ENCODE data around the gene OR2T5.
"Not testable (repeated sequence)": the region's sequence is repeated elsewhere in the genome, so short reads cannot be mapped to it uniquely, and the experiment has no call there.

OR2T5 gene

DNA sequence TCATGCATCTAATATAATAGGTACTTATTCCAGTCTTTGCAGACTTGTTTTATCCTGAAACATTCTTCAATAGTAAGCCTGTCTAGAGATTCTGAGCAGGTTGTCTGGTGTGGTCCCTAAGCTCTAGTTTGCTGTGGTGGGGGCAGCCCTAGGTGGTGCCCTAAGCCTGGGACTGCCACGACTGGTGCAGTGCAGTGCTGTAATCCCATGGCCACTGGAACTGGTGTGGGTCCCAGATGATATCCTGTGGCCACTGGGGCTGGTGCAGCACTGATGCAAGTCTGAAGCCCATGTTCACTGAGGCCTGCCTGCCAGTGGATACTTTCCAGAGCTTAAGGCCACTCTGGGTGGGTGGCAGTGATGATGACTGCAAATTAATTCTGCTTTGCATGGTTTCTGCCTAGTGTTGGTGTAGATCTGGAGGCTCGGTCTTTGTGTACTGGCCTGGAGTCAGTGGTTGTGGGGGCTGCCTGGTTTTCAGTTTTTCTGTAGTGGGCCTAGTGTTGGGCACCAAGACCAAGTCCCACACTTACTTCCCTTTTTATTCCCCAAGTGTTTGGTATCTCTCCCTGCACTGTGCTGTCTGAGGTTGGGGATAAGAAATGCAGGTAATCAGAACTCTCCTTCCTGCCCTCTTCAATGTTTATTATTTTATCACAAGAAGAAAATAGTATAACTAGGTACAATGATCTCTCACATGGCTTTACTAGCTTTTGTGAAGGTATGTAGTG lies 12.1 kb downstream of the OR2T5 start:
- DNase-seq (ENCODE audit: low read depth in 2 of 2) = not testable (repeated sequence)

DNA sequence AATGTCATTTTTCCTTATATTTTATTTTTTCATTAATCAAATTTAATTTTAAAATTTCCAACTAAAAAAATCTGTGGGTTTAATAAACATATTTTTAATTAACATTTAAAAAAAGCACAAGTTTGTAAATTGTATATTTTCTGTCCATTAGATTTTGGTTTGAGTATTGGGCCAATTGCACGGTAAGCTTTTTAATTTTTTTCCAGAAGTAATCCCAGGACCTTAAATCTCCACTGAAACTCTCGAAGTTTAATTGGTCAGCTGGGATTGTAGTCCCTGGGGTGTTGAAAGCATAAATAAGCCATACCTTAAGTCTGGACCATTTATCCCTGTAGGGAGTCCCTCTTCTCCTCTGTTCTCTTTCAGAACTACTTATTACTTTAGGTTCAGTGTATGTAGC lies 19.4 kb downstream of the OR2T5 start, which contains the start of gene OR2G6:
Gene OR2G6, plus strand, starts transcription at position 301 of the 400 bp plus-strand sequence. CDS start 13,574 bp downstream, outside the sequence.
- DNase-seq (ENCODE audit: low read depth in 2 of 2) = not testable (repeated sequence)

DNA sequence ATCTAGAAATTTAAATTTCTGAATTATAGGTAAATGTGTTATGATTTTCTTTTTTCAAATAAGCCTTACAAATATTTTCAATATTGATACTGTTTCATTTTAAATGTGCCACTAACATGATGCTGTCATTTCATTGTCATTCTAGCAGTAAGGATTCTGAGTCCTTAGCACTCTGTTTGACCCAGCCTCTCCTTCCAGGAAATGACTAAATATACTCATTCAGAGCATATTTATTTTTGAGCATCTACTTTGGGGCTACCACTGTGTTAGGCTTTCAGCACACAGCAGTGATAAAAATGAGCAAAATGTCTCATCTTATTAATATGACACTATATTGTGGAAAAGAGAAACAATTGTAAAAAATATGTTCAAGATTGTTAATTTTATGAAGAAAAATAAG lies 21.8 kb downstream of the OR2T5 start:
- DNase-seq (ENCODE audit: low read depth in 2 of 2) = not testable (repeated sequence)

DNA sequence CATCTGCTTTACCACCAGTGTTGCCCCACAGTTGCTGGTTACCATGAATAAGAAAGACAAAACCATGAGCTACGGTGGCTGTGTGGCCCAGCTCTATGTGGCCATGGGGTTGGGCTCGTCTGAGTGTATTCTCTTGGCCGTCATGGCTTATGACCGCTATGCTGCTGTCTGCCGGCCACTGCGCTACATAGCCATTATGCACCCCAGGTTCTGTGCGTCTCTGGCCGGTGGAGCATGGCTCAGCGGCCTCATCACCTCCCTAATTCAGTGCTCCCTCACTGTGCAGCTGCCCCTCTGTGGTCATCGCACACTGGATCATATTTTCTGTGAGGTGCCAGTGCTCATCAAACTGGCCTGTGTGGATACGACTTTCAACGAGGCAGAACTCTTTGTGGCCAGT lies 33.5 kb downstream of the OR2T5 start:
- DNase-seq (ENCODE audit: low read depth in 2 of 2) = no peak

DNA sequence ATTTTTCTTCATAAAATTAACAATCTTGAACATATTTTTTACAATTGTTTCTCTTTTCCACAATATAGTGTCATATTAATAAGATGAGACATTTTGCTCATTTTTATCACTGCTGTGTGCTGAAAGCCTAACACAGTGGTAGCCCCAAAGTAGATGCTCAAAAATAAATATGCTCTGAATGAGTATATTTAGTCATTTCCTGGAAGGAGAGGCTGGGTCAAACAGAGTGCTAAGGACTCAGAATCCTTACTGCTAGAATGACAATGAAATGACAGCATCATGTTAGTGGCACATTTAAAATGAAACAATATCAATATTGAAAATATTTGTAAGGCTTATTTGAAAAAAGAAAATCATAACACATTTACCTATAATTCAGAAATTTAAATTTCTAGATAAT lies 49.1 kb downstream of the OR2T5 start:
- not testable (repeated sequence) for DNase-seq (ENCODE audit: low read depth in 2 of 2)
